Measurements from ENCODE around the gene MS4A10.
"Not testable (repeated sequence)": the region's sequence is repeated elsewhere in the genome, so short reads cannot be mapped to it uniquely, and the experiment has no call there.

Gene MS4A10

GRCh38 chr11:60785136-60785535 lies at the start of gene MS4A10:
Gene MS4A10, plus strand, starts transcription at chr11:60785333. Its CDS starts 5,003 bp downstream, at chr11:60790336.
- no peak for DNase-seq

GRCh38 chr11:60739114-60739513 lies 46.0 kb upstream of the MS4A10 start:
- DNase-seq, result no peak

- DNase-seq, result no peak
Observed at GRCh38 chr11:60740573-60740972, 44.6 kb upstream of the MS4A10 start.

GRCh38 chr11:60741421-60741820 lies 43.7 kb upstream of the MS4A10 start:
- no peak for DNase-seq

- DNase-seq, result no peak
Observed at GRCh38 chr11:60743058-60743457, 42.1 kb upstream of the MS4A10 start.

GRCh38 chr11:60744114-60744513 lies 41.0 kb upstream of the MS4A10 start:
- no peak for DNase-seq

GRCh38 chr11:60747359-60747873 lies 37.7 kb upstream of the MS4A10 start:
- no peak for DNase-seq

GRCh38 chr11:60748225-60748624 lies 36.9 kb upstream of the MS4A10 start:
- DNase-seq, result no peak

- no peak for DNase-seq
Observed at GRCh38 chr11:60748821-60749220, 36.3 kb upstream of the MS4A10 start.

- DNase-seq, result no peak
Observed at GRCh38 chr11:60750911-60751310, 34.2 kb upstream of the MS4A10 start.

GRCh38 chr11:60753309-60753708 lies 31.8 kb upstream of the MS4A10 start:
- no peak for DNase-seq

- DNase-seq, result no peak
Observed at GRCh38 chr11:60754887-60755286, 30.2 kb upstream of the MS4A10 start.

GRCh38 chr11:60756307-60757032 lies 28.7 kb upstream of the MS4A10 start, which contains the start of gene MS4A15:
Gene MS4A15, plus strand, starts transcription at chr11:60756867. Its CDS starts 6,867 bp downstream, at chr11:60763734.
- DNase-seq, result no peak

- no peak for DNase-seq
Observed at GRCh38 chr11:60757231-60757800, 27.8 kb upstream of the MS4A10 start.

- DNase-seq, result not testable (repeated sequence)
Observed at GRCh38 chr11:60758671-60759070, 26.5 kb upstream of the MS4A10 start.

GRCh38 chr11:60759438-60760225 lies 25.5 kb upstream of the MS4A10 start:
- not testable (repeated sequence) for DNase-seq

- DNase-seq, result no peak
Observed at GRCh38 chr11:60761436-60762190, 23.5 kb upstream of the MS4A10 start.

- DNase-seq, result no peak
Observed at GRCh38 chr11:60762851-60763691, 22.1 kb upstream of the MS4A10 start.

- no peak for DNase-seq
Observed at GRCh38 chr11:60763692-60764369, 21.3 kb upstream of the MS4A10 start.

- no peak for DNase-seq
Observed at GRCh38 chr11:60764879-60765278, 20.3 kb upstream of the MS4A10 start.

GRCh38 chr11:60765355-60765754 lies 19.8 kb upstream of the MS4A10 start:
- no peak for DNase-seq

Data from NCI-H510A treated with DMSO at 0.1 percent for 48 hours (cell line).